Testis (tissue), 3 donors: ENCODE measurements around the gene LONRF2. TPM values are rescaled to one million over a fixed set of nuclear protein-coding genes. Genes with fewer than 3 reads are reported as not detected.

Experiments
- DNase-seq: peaks from one replicate; pipeline ENCODE4 v3.0.0-alpha.2; 2019
- H3K27ac ChIP-seq, 2 donors: fragments of 200-600 bp; sonication (generic); one replicate each; pipeline ENCODE4 v1.5.1; 2019
- H3K27me3 ChIP-seq: fragments of 200-600 bp; sonication (generic); one replicate; pipeline ENCODE4 v1.5.1; 2019
- H3K36me3 ChIP-seq: fragments of 200-600 bp; sonication (generic); one replicate; pipeline ENCODE4 v1.5.1; 2017; ENCODE audit warnings: low read depth; ENCODE audit errors: missing control alignments
- H3K4me1 ChIP-seq: fragments of 200-600 bp; sonication (generic); one replicate; pipeline ENCODE4 v1.5.1; 2019
- H3K4me3 ChIP-seq, 2 donors: fragments of 200-600 bp; sonication (generic); one replicate each; pipeline ENCODE4 v1.5.1; 2017 to 2019
- H3K9me3 ChIP-seq: fragments of 200-600 bp; sonication (generic); one replicate; pipeline ENCODE4 v1.5.1; 2017
- POLR2A ChIP-seq: fragments of 450-650 bp; IDR thresholded peaks from one replicate; pipeline ENCODE4 v1.6.1; 2017; ENCODE audit warnings: antibody characterized with exemption, mild to moderate bottlenecking, moderate library complexity
- WGBS, 2 donors: methylation state at CpG; one replicate each; pipeline ENCODE4 v1.1.5; 2018; 5-methylcytosine and 5-hydroxymethylcytosine counted together
- intact Hi-C: fragments of 100-400 bp; cut with DNase I; formaldehyde crosslinking; loops from one replicate; pipeline ENCODE4 v1.15.1; 2023; ENCODE audit warnings: low total_unique reads
- polyA plus RNA-seq: library from polyadenylated mRNA; stranded (reverse); fragments of 350-450 nt; fragmentation: Illumina TruSeq; extraction: RNeasy Lipid Tissue Mini Kit (QIAGEN cat#74804); gene quantifications from one replicate; pipeline ENCODE4 v1.2.3, GENCODE V29; 2014; ENCODE audit warnings: low read depth, low replicate concordance; ENCODE audit not compliant: insufficient read depth
- total RNA-seq, 2 donors: library from RNA; depleted of rRNA; stranded (reverse); fragments of >200 nt; gene quantifications; one replicate each; pipeline ENCODE4 v1.2.3, GENCODE V29; 2016
- TF ChIP-seq, protein P1 (sequence below), 3 experiments: fragments of 450-650 bp in 2 of 3; fragments of 200-600 bp in 1 of 3; sonication (generic) in 1 of 3; IDR thresholded peaks; one replicate each; pipeline ENCODE4 v1.5.1; 2016 to 2019; ENCODE audit warnings: antibody characterized with exemption in 3 of 3, mild to moderate bottlenecking in 2 of 3, moderate library complexity in 1 of 3

LONRF2 gene
- total and polyA plus RNA-seq, 3 donors from 2014 or later = 6.5 to 17.7 (median 16.1) TPM

GRCh38 chr2:100320547-100321178 lies 1.6 kb downstream of the LONRF2 start:
- TF ChIP-seq, protein P1, sequence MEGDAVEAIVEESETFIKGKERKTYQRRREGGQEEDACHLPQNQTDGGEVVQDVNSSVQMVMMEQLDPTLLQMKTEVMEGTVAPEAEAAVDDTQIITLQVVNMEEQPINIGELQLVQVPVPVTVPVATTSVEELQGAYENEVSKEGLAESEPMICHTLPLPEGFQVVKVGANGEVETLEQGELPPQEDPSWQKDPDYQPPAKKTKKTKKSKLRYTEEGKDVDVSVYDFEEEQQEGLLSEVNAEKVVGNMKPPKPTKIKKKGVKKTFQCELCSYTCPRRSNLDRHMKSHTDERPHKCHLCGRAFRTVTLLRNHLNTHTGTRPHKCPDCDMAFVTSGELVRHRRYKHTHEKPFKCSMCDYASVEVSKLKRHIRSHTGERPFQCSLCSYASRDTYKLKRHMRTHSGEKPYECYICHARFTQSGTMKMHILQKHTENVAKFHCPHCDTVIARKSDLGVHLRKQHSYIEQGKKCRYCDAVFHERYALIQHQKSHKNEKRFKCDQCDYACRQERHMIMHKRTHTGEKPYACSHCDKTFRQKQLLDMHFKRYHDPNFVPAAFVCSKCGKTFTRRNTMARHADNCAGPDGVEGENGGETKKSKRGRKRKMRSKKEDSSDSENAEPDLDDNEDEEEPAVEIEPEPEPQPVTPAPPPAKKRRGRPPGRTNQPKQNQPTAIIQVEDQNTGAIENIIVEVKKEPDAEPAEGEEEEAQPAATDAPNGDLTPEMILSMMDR (IDR thresholded peaks at IDR 0.05) = no peak
- no peak for TF ChIP-seq POLR2A
- H3K9me3 ChIP-seq = no peaks in the 10 kb centered on the region
- intact Hi-C loops = no loop called here
- H3K27me3 ChIP-seq = no peaks in the 10 kb centered on the region
- H3K4me1 ChIP-seq = no peaks in the 10 kb centered on the region
- peak overlapping the region; percentile 67 to 85 for H3K27ac ChIP-seq
- H3K4me3 ChIP-seq = peak overlapping the region; percentile 63 to 65
- H3K36me3 ChIP-seq = no peaks in the 10 kb centered on the region
- DNase-seq = peak; percentile 65
- WGBS, 2 donors = 51 to 57% methylated on average over 16 to 19 of the region's 19 CpGs

DNA sequence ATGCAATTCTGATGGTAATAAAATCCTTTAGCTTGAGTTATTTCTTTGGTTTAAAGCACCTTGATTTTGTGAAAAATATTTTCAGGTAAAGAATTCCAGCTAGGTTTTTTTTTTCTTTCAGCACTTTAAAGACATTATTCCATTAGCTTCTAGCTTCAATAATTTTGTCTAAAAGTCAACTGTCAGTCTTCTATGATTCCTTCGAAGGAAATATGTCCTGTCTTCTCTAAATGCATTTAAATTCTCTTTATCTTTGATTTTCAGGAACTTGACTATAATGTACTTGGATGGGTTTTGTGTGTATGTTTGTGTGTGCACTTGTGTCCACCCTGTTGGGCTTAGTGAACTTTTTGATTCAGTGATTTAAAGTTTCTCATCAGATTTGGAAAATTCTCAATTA lies 4.7 kb downstream of the LONRF2 start:
- WGBS, 2 donors = 82 to 100% methylated on average over 1 of the region's 1 CpG
- intact Hi-C loops = no loop called here
- TF ChIP-seq, protein P1 (IDR thresholded peaks at IDR 0.05) = no peak
- no peak for TF ChIP-seq POLR2A

GRCh38 chr2:100309973-100310719 lies 12.2 kb downstream of the LONRF2 start:
- DNase-seq = peak; percentile 63
- Histone ChIP-seq H3K27ac (no peak overlapping the region), H3K4me1 (no peaks in the 10 kb centered on the region), H3K9me3 (no peaks in the 10 kb centered on the region), H3K4me3 (no peak overlapping the region), H3K27me3 (no peaks in the 10 kb centered on the region), H3K36me3 (no peaks in the 10 kb centered on the region)
- intact Hi-C loops = no loop called here
- TF ChIP-seq POLR2A = no peak
- TF ChIP-seq, protein P1 (IDR thresholded peaks at IDR 0.05) = no peak
- 61 to 65% methylated on average over 4 of the region's 4 CpGs for WGBS, 2 donors

More for the DNA sequence above, 4.7 kb downstream of the LONRF2 start:
- Histone ChIP-seq H3K4me3 (no peak overlapping the region), H3K9me3 (no peaks in the 10 kb centered on the region), H3K4me1 (no peaks in the 10 kb centered on the region), H3K27ac (no peak overlapping the region), H3K36me3 (no peaks in the 10 kb centered on the region), H3K27me3 (no peaks in the 10 kb centered on the region)
- no peak for DNase-seq

DNA sequence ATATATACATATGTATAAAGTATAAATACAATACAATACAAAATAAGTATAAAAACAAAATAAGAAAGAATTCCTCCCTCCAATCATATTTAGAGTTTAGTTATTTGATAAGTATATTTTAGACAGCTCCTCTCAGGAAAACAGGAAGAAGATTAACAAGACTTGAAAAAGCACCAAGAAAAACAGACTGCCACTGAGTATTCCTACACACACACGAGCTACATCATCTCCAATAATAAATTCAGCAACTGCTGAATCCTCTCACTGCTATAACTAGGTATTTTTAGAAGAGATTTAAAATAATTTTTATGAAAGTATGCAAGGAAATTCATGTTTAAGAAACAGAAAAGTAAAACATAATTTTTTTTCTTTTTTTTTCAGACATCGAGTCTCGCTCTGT lies 13.0 kb downstream of the LONRF2 start:
- no peaks in the 10 kb centered on the region for H3K4me1 ChIP-seq
- intact Hi-C loops = no loop called here
- H3K27me3 ChIP-seq = no peaks in the 10 kb centered on the region
- H3K4me3 ChIP-seq = no peak overlapping the region
- DNase-seq = no peak
- H3K9me3 ChIP-seq = no peaks in the 10 kb centered on the region
- H3K36me3 ChIP-seq = no peaks in the 10 kb centered on the region
- H3K27ac ChIP-seq = no peak overlapping the region
- TF ChIP-seq, protein P1 (IDR thresholded peaks at IDR 0.05) = no peak
- no peak for TF ChIP-seq POLR2A
- WGBS, 2 donors = 76 to 79% methylated on average over 3 of the region's 3 CpGs
